GM18858 (cell line): ENCODE results near the gene ETFA.

Experiments
- ATAC-seq: cut with Tn5 transposase; IDR thresholded peaks from one replicate; pipeline ENCODE4 v1.9.1; 2021; ENCODE audit not compliant: unreplicated experiment

ETFA gene

GRCh38 chr15:76223521-76223920 is 87.7 kb downstream of the ETFA start:
- ATAC-seq: no peak

GRCh38 chr15:76222159-76222558 is 89.1 kb downstream of the ETFA start:
- ATAC-seq: no peak

GRCh38 chr15:76221085-76221767 is 90.0 kb downstream of the ETFA start:
- no peak for ATAC-seq

- ATAC-seq: no peak
Measured at GRCh38 chr15:76217882-76218217, 93.4 kb downstream of the ETFA start.

GRCh38 chr15:76217029-76217881 is 94.0 kb downstream of the ETFA start:
- ATAC-seq: no peak

- ATAC-seq: no peak
Measured at GRCh38 chr15:76215634-76216033, 95.6 kb downstream of the ETFA start.

- no peak for ATAC-seq
Measured at GRCh38 chr15:76209942-76210341, 101.3 kb downstream of the ETFA start.

- no peak for ATAC-seq
Measured at GRCh38 chr15:76209523-76209922, 101.7 kb downstream of the ETFA start.

GRCh38 chr15:76208786-76209424 is 102.4 kb downstream of the ETFA start:
- no peak for ATAC-seq

GRCh38 chr15:76208084-76208785 is 103.0 kb downstream of the ETFA start:
- ATAC-seq: no peak

- ATAC-seq: no peak
Measured at GRCh38 chr15:76206325-76206976, 104.8 kb downstream of the ETFA start.

GRCh38 chr15:76204916-76205460 is 106.3 kb downstream of the ETFA start:
- ATAC-seq: no peak

GRCh38 chr15:76204109-76204845 is 107.0 kb downstream of the ETFA start:
- ATAC-seq: no peak

- ATAC-seq: no peak
Measured at GRCh38 chr15:76203346-76204108, 107.7 kb downstream of the ETFA start.

- ATAC-seq: no peak
Measured at GRCh38 chr15:76201536-76202255, 109.6 kb downstream of the ETFA start.

GRCh38 chr15:76200641-76201105 is 110.6 kb downstream of the ETFA start:
- ATAC-seq: no peak

GRCh38 chr15:76200083-76200465 is 111.2 kb downstream of the ETFA start:
- ATAC-seq: no peak
